Measurements from ENCODE around the gene AKR1C1. TPM values are rescaled to one million over a fixed set of nuclear protein-coding genes. Genes with fewer than 3 reads are reported as not detected.

The AKR1C1 gene
- total and polyA plus RNA-seq, 2 of the 13 experiments (the other 11 are each of a cell fraction or from before 2014, with no cell fraction given) = 948 to 2,238 TPM

DNA sequence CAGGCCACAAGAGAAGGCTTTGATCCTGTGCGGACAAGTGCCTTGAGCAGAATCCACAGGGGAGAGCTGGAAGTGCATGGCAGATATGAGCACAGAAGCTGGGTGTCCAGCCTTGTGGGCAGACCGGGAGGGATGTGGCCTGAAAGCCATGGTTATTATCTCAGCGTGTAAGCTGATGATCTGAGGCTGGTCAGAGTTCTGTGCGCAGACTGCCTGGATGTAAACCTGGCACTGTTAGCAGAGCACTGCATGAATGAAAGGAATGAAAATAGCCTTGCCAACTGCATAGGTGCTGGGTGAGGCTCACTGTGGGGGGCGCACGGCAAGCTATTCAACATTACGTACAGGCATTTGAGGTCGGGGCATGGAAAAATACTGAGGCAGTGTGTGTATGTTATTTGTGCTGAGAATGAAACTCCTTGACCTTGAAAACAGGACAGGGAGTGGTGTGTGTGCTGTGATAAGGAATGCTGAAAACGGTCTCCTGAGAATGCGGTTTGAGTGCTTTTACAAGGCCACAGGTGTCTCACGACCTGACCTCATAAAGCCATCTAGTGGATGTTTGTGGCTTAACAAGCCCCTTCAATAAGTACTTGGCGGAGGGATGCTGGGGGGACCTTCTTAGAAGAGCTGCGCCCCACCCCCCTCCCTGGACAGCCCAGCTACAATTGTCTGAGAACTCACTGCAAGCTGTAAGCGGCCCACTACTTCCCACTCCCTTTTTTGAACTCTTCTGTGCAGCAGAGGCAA is 18.7 kb downstream of the AKR1C1 start (continued):
- TF ChIP-seq ZNF350 (CRISPR knock-in tag; IDR thresholded peaks at IDR 0.05; ENCODE audit: borderline replicate concordance, low read depth) (peak; percentile 61; the same call in 1 of the 2 replicates), ZSCAN29 (CRISPR knock-in tag; conservative IDR thresholded peaks at IDR 0.05) (0 out of 2 replicates have a peak, but pooled peaks have one; percentile 49), ZNF567 (CRISPR knock-in tag; IDR thresholded peaks at IDR 0.05; ENCODE audit: borderline replicate concordance) (0 out of 2 replicates have a peak, but pooled peaks have one; percentile 24), ZNF142 (CRISPR knock-in tag; IDR thresholded peaks at IDR 0.05) (peak; percentile 87), ZNF264 (CRISPR knock-in tag; IDR thresholded peaks at IDR 0.05) (peak; percentile 48; the same call in 1 of the 2 replicates), NRL (CRISPR knock-in tag; IDR thresholded peaks at IDR 0.05; ENCODE audit: borderline replicate concordance) (no peak), PHF5A (CRISPR knock-in tag; IDR thresholded peaks at IDR 0.05; ENCODE audit: low read depth, unreplicated experiment) (peak; percentile 79), KDM2A (CRISPR knock-in tag; IDR thresholded peaks at IDR 0.05; ENCODE audit: borderline replicate concordance, low read depth) (peak; percentile 99), ONECUT2 (CRISPR knock-in tag; IDR thresholded peaks at IDR 0.05) (0 out of 2 replicates have a peak, but pooled peaks have one; percentile 23), ARID5B (CRISPR knock-in tag; IDR thresholded peaks at IDR 0.05) (peak; percentile 53; the same call in 1 of the 2 replicates), HIVEP1 (CRISPR knock-in tag; IDR thresholded peaks at IDR 0.05) (0 out of 2 replicates have a peak, but pooled peaks have one; percentile 30), ZBTB38 (CRISPR knock-in tag; IDR thresholded peaks at IDR 0.05) (peak; percentile 80), HNF1B (CRISPR knock-in tag; IDR thresholded peaks at IDR 0.05) (peak; percentile 70)
- TF ChIP-seq, protein P1, sequence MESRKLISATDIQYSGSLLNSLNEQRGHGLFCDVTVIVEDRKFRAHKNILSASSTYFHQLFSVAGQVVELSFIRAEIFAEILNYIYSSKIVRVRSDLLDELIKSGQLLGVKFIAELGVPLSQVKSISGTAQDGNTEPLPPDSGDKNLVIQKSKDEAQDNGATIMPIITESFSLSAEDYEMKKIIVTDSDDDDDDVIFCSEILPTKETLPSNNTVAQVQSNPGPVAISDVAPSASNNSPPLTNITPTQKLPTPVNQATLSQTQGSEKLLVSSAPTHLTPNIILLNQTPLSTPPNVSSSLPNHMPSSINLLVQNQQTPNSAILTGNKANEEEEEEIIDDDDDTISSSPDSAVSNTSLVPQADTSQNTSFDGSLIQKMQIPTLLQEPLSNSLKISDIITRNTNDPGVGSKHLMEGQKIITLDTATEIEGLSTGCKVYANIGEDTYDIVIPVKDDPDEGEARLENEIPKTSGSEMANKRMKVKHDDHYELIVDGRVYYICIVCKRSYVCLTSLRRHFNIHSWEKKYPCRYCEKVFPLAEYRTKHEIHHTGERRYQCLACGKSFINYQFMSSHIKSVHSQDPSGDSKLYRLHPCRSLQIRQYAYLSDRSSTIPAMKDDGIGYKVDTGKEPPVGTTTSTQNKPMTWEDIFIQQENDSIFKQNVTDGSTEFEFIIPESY (CRISPR knock-in tag; IDR thresholded peaks at IDR 0.05) = peak; percentile 19

Data from HepG2 (cell line).